ENCODE data around the gene GPATCH1. TPM values are rescaled to one million over a fixed set of nuclear protein-coding genes. Genes with fewer than 3 reads are reported as not detected.
A peak's percentile ranks its signal among the peaks of the same experiment; 100 is the strongest.
"Not testable (repeated sequence)": the region's sequence is repeated elsewhere in the genome, so short reads cannot be mapped to it uniquely, and the experiment has no call there.

Gene GPATCH1
- total and polyA plus RNA-seq, 9 of the 15 experiments (the other 6 are each of a cell fraction or from before 2014, with no cell fraction given): 3.7 to 9.7 (median 7.7) TPM

- H3K27ac ChIP-seq (ENCODE audit: extremely low read depth, low read depth, low read length); in situ Hi-C loops (cut with MboI); ATAC-seq; H3K9me3 ChIP-seq (replicated peaks; ENCODE audit: control insufficient read depth, insufficient read depth, low read depth, low read length); H3K27me3 ChIP-seq (ENCODE audit: control insufficient read depth in 2 of 2, insufficient read depth in 2 of 2, low read length in 2 of 2); H3K9me1 ChIP-seq (ENCODE audit: control insufficient read depth, insufficient read depth, low read length); FAIRE-seq; H3K4me1 ChIP-seq (replicated peaks in 1 of 2; ENCODE audit: control insufficient read depth in 2 of 2, insufficient read depth in 2 of 2, low read length in 2 of 2); intact Hi-C loops (cut with micrococcal nuclease); H3K9ac ChIP-seq (ENCODE audit: insufficient read depth in 1 of 2, low read depth in 2 of 2, low read length in 2 of 2); H3K4me3 ChIP-seq; H3K79me2 ChIP-seq (ENCODE audit: control insufficient read depth, insufficient read depth, low read length); H4K20me1 ChIP-seq (replicated peaks; ENCODE audit: control insufficient read depth, insufficient read depth, low read length); CTCF ChIA-PET (ENCODE audit: low intra/inter-chr PET ratio); H2AFZ ChIP-seq (ENCODE audit: low read depth, low read length); DNase-seq (ENCODE audit: extremely low read depth in 1 of 4, low spot score in 3 of 4); H3K36me3 ChIP-seq (ENCODE audit: control insufficient read depth, insufficient read depth, low read length); H3K4me2 ChIP-seq (ENCODE audit: insufficient read depth, low read length): not testable (repeated sequence)
- TF ChIP-seq POLR2A (conservative IDR thresholded peaks at IDR 0.05) (peak; percentile 57; the same call in 1 of the 2 replicates), NFYB (IDR thresholded peaks at IDR 0.05; ENCODE audit: extremely low read depth, insufficient read length) (peak; percentile 35)
- BruUV-seq (replicated peaks): TSS peak; percentile 93
- 90% methylated on average over 12 of the region's 18 CpGs for WGBS (ENCODE audit: insufficient coverage, low coverage, missing lambda C conversion rate)
- POLR2A ChIA-PET: interaction anchor here (0.9 kb wide), 1 partner anchor 11 kb away, joined by 3 read pairs; no protein-coding TSS in a partner anchor
Observed at GRCh38 chr19:33037168-33038025, 43.6 kb upstream of the GPATCH1 start.

GRCh38 chr19:33039108-33039599, 41.8 kb upstream of the GPATCH1 start:
- H3K4me2 ChIP-seq (ENCODE audit: insufficient read depth, low read length): no peak overlapping the region
- no peak for FAIRE-seq
- whole genome bisulfite sequencing (ENCODE audit: insufficient coverage, low coverage, missing lambda C conversion rate): 51% methylated on average over 10 of the region's 10 CpGs
- POLR2A ChIA-PET: no interaction called here
- no peak overlapping the region for H3K4me3 ChIP-seq
- no peak; the same call in 1 of the 3 replicates for ATAC-seq
- H3K27ac ChIP-seq (ENCODE audit: extremely low read depth, low read depth, low read length): no peak overlapping the region
- in situ Hi-C loops (cut with MboI): no loop called here
- no peaks in the 10 kb centered on the region for H3K9me1 ChIP-seq (ENCODE audit: control insufficient read depth, insufficient read depth, low read length)
- CTCF ChIA-PET (ENCODE audit: low intra/inter-chr PET ratio): no interaction called here
- no peaks in the 10 kb centered on the region for H3K36me3 ChIP-seq (ENCODE audit: control insufficient read depth, insufficient read depth, low read length)
- intact Hi-C loops (cut with micrococcal nuclease): no loop called here
- no peak for DNase-seq (ENCODE audit: extremely low read depth in 1 of 4, low spot score in 3 of 4)
- no peaks in the 10 kb centered on the region for H3K27me3 ChIP-seq (ENCODE audit: control insufficient read depth in 2 of 2, insufficient read depth in 2 of 2, low read length in 2 of 2)
- H3K9ac ChIP-seq (ENCODE audit: insufficient read depth in 1 of 2, low read depth in 2 of 2, low read length in 2 of 2): no peak overlapping the region; a peak in 1 of 4 replicates
- no peak for TF ChIP-seq HDAC1 (IDR thresholded peaks at IDR 0.05)
- TF ChIP-seq HEY1 (CRISPR knock-in tag; IDR thresholded peaks at IDR 0.05; ENCODE audit: borderline replicate concordance): no peak
- peak; percentile 44 for TF ChIP-seq MEIS2 (IDR thresholded peaks at IDR 0.05; ENCODE audit: partially characterized antibody)
- TF ChIP-seq FOSL1 (tag; conservative IDR thresholded peaks at IDR 0.05): no peak
- TF ChIP-seq TEAD1 (CRISPR knock-in tag; IDR thresholded peaks at IDR 0.05): no peak
- TF ChIP-seq TGIF2 (CRISPR knock-in tag; IDR thresholded peaks at IDR 0.05): no peak
- no peak for TF ChIP-seq ILF3 (IDR thresholded peaks at IDR 0.05; ENCODE audit: borderline replicate concordance)
- peak; percentile 57 for TF ChIP-seq ATF3 (IDR thresholded peaks at IDR 0.05)
- TF ChIP-seq ATF3 (CRISPR knock-in tag; conservative IDR thresholded peaks at IDR 0.05): no peak
- TF ChIP-seq PHF8 (IDR thresholded peaks at IDR 0.05; ENCODE audit: borderline replicate concordance, low read length): no peak
- TF ChIP-seq NCOA4 (IDR thresholded peaks at IDR 0.05; ENCODE audit: partially characterized antibody): no peak
- BruUV-seq (replicated peaks): no TSS peak
- no peaks in the 10 kb centered on the region for H4K20me1 ChIP-seq (replicated peaks; ENCODE audit: control insufficient read depth, insufficient read depth, low read length)
- no peak overlapping the region for H2AFZ ChIP-seq (ENCODE audit: low read depth, low read length)
- no peaks in the 10 kb centered on the region for H3K79me2 ChIP-seq (ENCODE audit: control insufficient read depth, insufficient read depth, low read length)
- H3K4me1 ChIP-seq (replicated peaks in 1 of 2; ENCODE audit: control insufficient read depth in 2 of 2, insufficient read depth in 2 of 2, low read length in 2 of 2): no peaks in the 10 kb centered on the region; a peak in 1 of 5 replicates
- H3K9me3 ChIP-seq (replicated peaks; ENCODE audit: control insufficient read depth, insufficient read depth, low read depth, low read length): no peaks in the 10 kb centered on the region

All from K562 (cell line).